Nephron progenitor cell (in vitro differentiated cells): ENCODE measurements around the gene LSM2.
"Not testable (repeated sequence)": the region's sequence is repeated elsewhere in the genome, so short reads cannot be mapped to it uniquely, and the experiment has no call there.

Experiments
- DNase-seq: peaks from one replicate; pipeline ENCODE4 v3.0.0; 2021
- H3K27ac Mint-ChIP-seq: 2 replicates; pipeline ENCODE4 v1.8.0; 2021; ENCODE audit warnings: mild to moderate bottlenecking, moderate library complexity, mixed read lengths
- H3K27me3 Mint-ChIP-seq: 2 replicates; pipeline ENCODE4 v1.8.0; 2021; ENCODE audit warnings: mild to moderate bottlenecking, low read depth, mixed read lengths; ENCODE audit not compliant: poor library complexity
- H3K36me3 Mint-ChIP-seq: 2 replicates; pipeline ENCODE4 v1.8.0; 2021; ENCODE audit warnings: low read depth, mixed read lengths
- H3K4me1 Mint-ChIP-seq: 2 replicates; pipeline ENCODE4 v1.8.0; 2021; ENCODE audit warnings: mixed read lengths
- H3K4me3 Mint-ChIP-seq: 2 replicates; pipeline ENCODE4 v1.8.0; 2021; ENCODE audit warnings: mild to moderate bottlenecking, moderate library complexity, mixed read lengths
- H3K9me3 Mint-ChIP-seq: 2 replicates; pipeline ENCODE4 v1.8.0; 2021; ENCODE audit warnings: mild to moderate bottlenecking, moderate library complexity, mixed read lengths
- CTCF ChIP-seq: fragments of 200-600 bp; sonication (generic); IDR thresholded peaks from 2 replicates; pipeline ENCODE4 v1.5.0; 2021; ENCODE audit warnings: antibody characterized with exemption

The LSM2 gene

GRCh38 chr6:31806470-31807272 lies at the start of gene LSM2:
TSS of gene LSM2 (minus strand) at chr6:31806966. CDS start at chr6:31806757, 209 bp downstream.
- Mint-ChIP-seq H3K4me1 (peaks cover 20% of the 10 kb centered on the region), H3K4me3 (peak within 1 kb of the TSS; percentile 97), H3K27me3 (no peaks in the 10 kb centered on the region), H3K36me3 (peaks cover 8% of the 10 kb centered on the region), H3K27ac (peak within 1 kb of the TSS; percentile 92), H3K9me3 (no peaks in the 10 kb centered on the region)
- peak; percentile 99 for DNase-seq
- no peak for TF ChIP-seq CTCF

GRCh38 chr6:31851980-31852718 lies 45.4 kb upstream of the LSM2 start:
- H3K36me3 Mint-ChIP-seq = peaks cover 30% of the 10 kb centered on the region
- not testable (repeated sequence) for H3K27me3 Mint-ChIP-seq, H3K27ac Mint-ChIP-seq, DNase-seq, H3K4me3 Mint-ChIP-seq
- H3K4me1 Mint-ChIP-seq = peaks cover 12% of the 10 kb centered on the region
- H3K9me3 Mint-ChIP-seq = peaks cover 25% of the 10 kb centered on the region

- Mint-ChIP-seq H3K9me3 (peaks cover 20% of the 10 kb centered on the region), H3K27ac (no peak overlapping the region), H3K4me1 (peaks cover 12% of the 10 kb centered on the region), H3K27me3 (peaks cover 7% of the 10 kb centered on the region), H3K36me3 (peaks cover 23% of the 10 kb centered on the region), H3K4me3 (no peak overlapping the region)
- no peak for TF ChIP-seq CTCF
- DNase-seq = no peak
These were observed 44.7 kb upstream of the LSM2 start for GRCh38 chr6:31851485-31851832.

DNA sequence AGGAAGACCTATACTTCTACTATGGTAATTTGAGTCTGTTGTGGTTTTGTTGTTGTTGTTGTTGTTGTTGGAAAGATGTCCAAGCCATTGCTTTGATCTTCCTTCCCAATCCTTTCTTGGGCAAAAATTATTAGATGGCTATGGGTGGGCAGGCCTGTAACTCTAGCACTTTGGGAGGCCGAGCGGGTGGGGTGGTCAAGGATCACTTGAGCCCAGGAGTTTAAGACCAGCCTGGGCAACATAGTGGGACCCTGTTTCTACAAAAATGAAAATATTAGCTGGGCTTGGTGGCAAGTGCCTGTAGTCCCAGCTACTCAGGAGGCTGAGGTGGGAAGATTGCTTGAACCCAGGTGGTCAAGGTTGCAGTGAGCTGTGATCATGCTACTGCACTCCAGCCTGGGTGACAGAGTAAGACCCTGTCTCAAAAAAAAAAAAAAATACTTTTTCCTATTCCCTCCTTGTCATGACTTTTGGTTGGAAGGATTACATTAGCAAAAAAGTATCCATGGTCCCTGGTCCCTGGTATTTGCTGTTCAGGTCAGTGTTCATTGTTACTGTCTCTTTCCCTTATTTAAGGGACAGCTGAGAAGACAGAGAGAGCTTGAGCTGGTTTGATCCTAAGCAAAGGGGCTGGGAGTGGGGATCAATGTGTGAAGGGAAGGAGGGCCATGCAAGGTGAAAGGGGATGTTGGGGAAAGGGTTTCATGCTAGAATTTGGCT lies 44.2 kb upstream of the LSM2 start:
- TF ChIP-seq CTCF = no peak
- Mint-ChIP-seq H3K4me3 (no peak overlapping the region), H3K9me3 (peaks cover 17% of the 10 kb centered on the region)

GRCh38 chr6:31847276-31847978 lies 40.7 kb upstream of the LSM2 start:
- no peak for DNase-seq
- peaks cover 12% of the 10 kb centered on the region for H3K4me1 Mint-ChIP-seq
- no peak for TF ChIP-seq CTCF
- H3K4me3 Mint-ChIP-seq = no peak overlapping the region
- H3K27me3 Mint-ChIP-seq = peaks cover 9% of the 10 kb centered on the region
- H3K9me3 Mint-ChIP-seq = peaks cover under 1% of the 10 kb centered on the region
- peaks cover 6% of the 10 kb centered on the region for H3K36me3 Mint-ChIP-seq
- H3K27ac Mint-ChIP-seq = no peak overlapping the region

More for the DNA sequence above, 44.2 kb upstream of the LSM2 start:
- H3K4me1 Mint-ChIP-seq = peaks cover 12% of the 10 kb centered on the region
- peaks cover 7% of the 10 kb centered on the region for H3K27me3 Mint-ChIP-seq
- H3K27ac Mint-ChIP-seq = peak overlapping the region; percentile 66
- peaks cover 21% of the 10 kb centered on the region for H3K36me3 Mint-ChIP-seq
- no peak for DNase-seq
